ENCODE measurements around the gene KDM6B. TPM values are rescaled to one million over a fixed set of nuclear protein-coding genes. Genes with fewer than 3 reads are reported as not detected.

Gene KDM6B
- total RNA-seq, 3 donors from 2014 or later = 44.3 to 73.6 (median 54.6) TPM

- no peak for TF ChIP-seq CTCF (IDR thresholded peaks at IDR 0.05)
- H3K4me1 ChIP-seq (ENCODE audit: low read depth) = peaks cover 41% of the 10 kb centered on the region
- no peak overlapping the region for H3K4me3 ChIP-seq
- ATAC-seq (no peak), DNase-seq (peak in 1 of 3 donors; percentile 65)
- intact Hi-C loops (cut with DNase I, micrococcal nuclease) = no loop called here
- peaks cover 15% of the 10 kb centered on the region for H3K36me3 ChIP-seq (ENCODE audit: low read depth)
- H3K9me3 ChIP-seq = no peaks in the 10 kb centered on the region
Measured at GRCh38 chr17:7854078-7854777, 20.2 kb downstream of the KDM6B start.

- ATAC-seq = no peak
- DNase-seq = peak; percentile 29 to 69 (median 64)
- Histone ChIP-seq H3K36me3 (ENCODE audit: low read depth) (peaks cover 15% of the 10 kb centered on the region), H3K4me3 (no peak within 1 kb of the TSS), H3K4me1 (ENCODE audit: low read depth) (peaks cover 43% of the 10 kb centered on the region), H3K9me3 (no peaks in the 10 kb centered on the region)
- TF ChIP-seq CTCF (IDR thresholded peaks at IDR 0.05) = no peak
- intact Hi-C loops (cut with DNase I, micrococcal nuclease) = no loop called here
Measured at GRCh38 chr17:7854851-7855659, 21.0 kb downstream of the KDM6B start, which contains the start of gene TMEM88. Gene TMEM88, plus strand, starts transcription at chr17:7855066. Its CDS starts 9 bp downstream, at chr17:7855075.

GRCh38 chr17:7855660-7856010 is 21.6 kb downstream of the KDM6B start:
- Histone ChIP-seq H3K4me3 (no peak overlapping the region), H3K9me3 (no peaks in the 10 kb centered on the region), H3K36me3 (ENCODE audit: low read depth) (peaks cover 15% of the 10 kb centered on the region), H3K4me1 (ENCODE audit: low read depth) (peaks cover 43% of the 10 kb centered on the region)
- intact Hi-C loops (cut with DNase I, micrococcal nuclease) = no loop called here
- DNase-seq (peak; percentile 64 to 72 (median 66)), ATAC-seq (no peak)
- TF ChIP-seq CTCF (IDR thresholded peaks at IDR 0.05) = no peak

GRCh38 chr17:7856011-7856810 is 22.2 kb downstream of the KDM6B start:
- H3K4me1 ChIP-seq (ENCODE audit: low read depth) = peaks cover 42% of the 10 kb centered on the region
- H3K4me3 ChIP-seq = peak overlapping the region; percentile 36
- ATAC-seq = peak; percentile 30
- no peak for TF ChIP-seq CTCF (IDR thresholded peaks at IDR 0.05)
- no peaks in the 10 kb centered on the region for H3K9me3 ChIP-seq
- DNase-seq = peak; percentile 75 to 79 (median 78)
- intact Hi-C loops (cut with DNase I, micrococcal nuclease) = no loop called here
- peaks cover 15% of the 10 kb centered on the region for H3K36me3 ChIP-seq (ENCODE audit: low read depth)

Measured in mucosa of descending colon (tissue), 3 donors.